Activated CD4-positive, alpha-beta T cell treated with anti-CD3 and anti-CD28 coated beads, Interleukin-2, amount 50 U/mL, for 24 hours (primary cell): ENCODE results near the gene SAMSN1.

Experiments
- DNase-seq, 2 donors: peaks; one replicate each; pipeline ENCODE4 v3.0.0-alpha.2; 2020; ENCODE audit warnings: low read depth in 1 of 2, low spot score in 1 of 2

The SAMSN1 gene

DNA sequence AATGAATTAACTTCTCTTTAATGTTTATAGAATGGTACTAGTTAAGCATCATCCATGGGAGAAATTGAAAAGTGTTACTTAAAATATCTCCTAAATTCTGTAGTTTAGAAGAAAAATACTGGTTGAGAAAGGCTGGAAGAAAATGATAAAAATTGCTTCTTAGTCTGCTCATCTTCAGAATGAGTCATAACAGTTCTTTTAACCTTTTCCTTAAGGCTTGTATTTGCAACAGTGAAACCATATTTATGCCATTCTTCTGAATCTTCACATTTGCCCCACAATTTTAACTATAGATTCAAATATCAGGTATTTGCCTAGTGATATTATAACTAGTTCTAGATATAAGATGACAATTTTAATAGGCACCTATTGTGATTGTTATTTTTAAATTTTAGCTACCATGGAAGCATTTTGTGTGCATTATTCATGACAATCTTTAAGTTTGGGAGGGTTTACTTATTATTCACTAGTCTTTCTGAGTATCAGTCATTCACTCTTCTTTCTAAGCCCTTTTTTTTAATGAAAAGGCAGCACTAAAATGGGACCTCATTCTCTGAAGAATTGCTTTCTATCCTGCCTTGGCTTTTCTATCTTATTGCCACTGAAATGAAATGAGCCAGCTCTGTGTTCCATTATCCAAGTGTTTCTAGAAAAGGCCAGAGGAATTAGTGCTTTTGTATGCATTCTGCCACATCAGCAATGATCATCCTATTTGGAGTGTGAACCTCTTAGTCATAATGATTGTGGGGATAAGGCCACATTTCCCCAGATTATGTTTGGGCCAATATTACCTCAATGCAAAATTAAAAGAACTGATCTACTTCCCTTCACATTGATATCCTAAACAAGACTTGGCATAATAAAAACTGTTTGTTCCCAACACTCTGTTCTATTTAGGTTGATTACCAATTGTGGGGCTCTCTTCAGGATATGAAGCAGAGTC lies 58.4 kb downstream of the SAMSN1 start:
- DNase-seq: no peak

DNA sequence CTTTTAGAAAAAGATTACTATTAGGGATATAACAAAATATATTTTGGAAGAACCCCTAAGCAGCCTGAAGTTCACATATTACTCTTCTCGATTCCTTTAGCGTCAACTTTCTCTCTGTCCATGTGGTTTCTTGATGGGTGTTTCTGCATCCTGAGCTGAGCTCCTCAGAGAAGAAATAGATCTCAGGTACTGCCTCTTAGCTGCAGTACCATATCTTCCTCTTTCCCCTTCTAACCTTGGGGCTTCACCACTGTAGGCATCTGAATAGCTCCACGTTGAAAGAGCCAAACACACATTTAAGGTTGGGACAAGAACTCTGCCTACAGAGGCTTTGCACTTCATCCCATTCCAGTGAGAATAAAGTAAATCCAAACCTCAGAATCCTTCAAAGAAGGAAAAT lies 59.2 kb downstream of the SAMSN1 start:
- no peak for DNase-seq

DNA sequence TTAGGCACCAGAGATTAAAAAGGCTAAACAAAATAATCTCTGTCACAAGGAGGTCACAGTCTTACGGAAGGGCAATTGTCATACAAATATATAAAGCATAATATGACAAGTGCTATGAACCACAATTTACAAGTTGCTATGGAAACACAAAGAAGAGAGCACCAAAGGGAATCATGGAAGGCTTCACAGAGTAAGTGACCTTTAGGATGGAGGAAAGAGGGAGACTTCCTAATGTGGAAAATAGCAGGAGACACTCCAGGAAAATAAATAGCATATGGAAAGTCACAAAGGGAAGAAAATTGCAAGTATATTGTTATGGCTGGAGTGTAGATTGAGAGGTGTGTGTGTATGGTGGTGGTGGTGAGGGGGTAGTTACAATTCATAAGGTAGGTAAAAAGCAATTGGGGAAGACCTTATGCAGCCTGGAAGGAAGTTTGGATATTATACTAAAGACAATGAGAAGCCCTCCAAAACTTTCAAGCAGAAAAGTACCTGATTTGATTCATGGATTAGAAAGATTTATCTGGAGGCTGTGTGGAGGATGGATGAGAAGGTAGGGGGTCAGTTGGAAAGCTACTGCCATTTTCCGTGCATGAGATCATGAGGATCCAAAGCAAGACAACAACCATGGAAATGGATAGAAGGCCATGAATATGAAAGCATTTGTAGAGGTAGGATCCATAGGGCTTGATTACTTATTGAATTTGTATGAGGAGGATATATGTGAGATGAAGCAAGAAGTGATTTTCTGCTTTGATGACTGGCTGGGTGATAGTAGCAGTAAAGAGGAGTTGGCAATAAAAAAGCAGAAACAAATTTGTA lies 61.7 kb downstream of the SAMSN1 start:
- no peak for DNase-seq

DNA sequence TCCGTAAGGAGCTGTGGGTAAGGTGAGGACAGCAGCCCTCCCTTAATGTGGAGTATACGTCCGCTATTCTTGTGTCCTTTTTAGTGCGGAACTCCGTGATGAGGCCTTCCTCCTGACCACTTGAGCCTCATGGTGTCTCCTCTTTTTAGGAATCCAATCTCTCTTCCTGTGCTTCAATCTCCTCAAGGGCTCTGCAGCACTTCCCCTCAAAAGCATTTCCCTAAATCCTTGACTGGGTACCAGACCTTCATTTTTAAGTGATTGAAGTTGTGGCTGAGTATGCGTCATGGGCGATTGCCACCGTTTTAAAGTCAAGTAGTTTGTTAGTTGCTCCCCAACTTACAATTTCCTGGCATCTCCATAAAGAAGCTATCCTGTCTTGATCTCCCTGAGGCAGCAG lies 62.8 kb downstream of the SAMSN1 start:
- no peak for DNase-seq

DNA sequence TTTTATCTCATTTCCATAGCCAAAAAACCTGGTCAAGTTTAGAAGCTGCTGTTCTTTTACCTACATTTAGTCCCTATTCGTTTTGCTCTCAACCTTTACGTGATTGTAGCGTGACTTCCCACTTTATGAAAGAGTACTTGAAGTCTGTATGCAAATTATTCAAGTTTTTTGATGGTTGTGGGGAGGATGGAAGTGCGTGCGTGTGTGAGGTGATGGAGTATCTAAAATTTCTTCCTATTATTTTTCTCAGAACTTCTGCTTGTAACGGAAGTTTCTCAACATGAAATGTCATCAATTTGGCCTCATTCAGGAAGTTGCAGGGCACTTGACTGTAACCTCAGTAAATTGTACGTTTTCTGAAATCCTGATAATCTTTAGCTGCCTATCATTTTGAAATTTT lies 64.0 kb downstream of the SAMSN1 start:
- DNase-seq: peak in 1 of 2 donors; percentile 33

DNA sequence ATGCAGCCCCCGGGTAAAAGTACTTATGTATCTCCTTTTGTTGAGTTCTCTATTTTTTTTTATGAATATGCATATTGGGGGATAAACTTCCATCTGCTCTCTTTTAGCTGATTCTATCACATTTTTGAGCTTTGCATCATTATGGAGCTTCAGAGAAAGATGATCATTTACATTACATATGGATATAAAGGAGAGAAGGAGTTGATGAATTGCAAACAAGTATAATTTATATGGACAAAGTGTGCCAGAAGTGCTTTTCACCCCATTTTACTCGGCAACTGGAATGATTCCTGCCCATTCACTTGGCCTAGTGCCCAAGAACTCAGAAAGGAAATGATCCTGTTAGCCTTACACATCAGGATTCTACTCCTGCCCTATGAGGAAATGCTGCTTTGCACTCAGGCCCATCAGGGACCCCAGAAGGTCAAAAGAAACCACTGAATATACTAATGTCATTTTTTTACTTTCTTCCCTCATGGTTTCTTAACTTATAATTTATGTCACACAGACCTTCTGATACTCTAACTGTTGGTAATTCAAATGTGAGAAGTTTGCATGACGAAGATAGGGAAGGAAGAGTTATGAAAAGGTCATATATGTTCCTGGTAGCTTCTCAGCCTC lies 65.6 kb downstream of the SAMSN1 start:
- DNase-seq: no peak

DNA sequence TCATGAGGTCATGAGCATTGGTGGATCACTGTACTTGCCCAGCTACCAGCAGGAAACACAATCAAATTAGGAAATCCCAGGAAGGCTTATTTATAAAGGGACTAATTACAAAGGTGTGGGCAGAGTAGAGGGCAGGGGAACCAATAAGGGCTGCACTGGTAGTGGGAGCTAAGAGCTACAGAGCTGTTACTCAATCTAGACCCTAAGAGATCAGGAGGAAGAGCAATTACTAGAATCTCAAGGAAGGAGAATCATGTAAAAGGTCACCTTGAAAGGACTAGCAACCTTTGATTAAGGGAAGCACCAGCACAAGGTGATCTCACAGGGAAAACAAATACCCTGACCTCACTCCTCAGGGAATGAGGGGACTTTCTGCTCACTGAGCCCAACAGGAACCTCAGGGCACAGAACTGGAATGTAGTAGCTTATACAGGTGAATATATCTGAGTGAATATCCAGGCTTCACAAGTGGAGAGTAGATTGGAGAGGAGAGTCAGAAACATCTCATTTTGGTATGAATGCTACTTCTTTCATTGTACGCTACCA lies 66.8 kb downstream of the SAMSN1 start:
- no peak for DNase-seq

DNA sequence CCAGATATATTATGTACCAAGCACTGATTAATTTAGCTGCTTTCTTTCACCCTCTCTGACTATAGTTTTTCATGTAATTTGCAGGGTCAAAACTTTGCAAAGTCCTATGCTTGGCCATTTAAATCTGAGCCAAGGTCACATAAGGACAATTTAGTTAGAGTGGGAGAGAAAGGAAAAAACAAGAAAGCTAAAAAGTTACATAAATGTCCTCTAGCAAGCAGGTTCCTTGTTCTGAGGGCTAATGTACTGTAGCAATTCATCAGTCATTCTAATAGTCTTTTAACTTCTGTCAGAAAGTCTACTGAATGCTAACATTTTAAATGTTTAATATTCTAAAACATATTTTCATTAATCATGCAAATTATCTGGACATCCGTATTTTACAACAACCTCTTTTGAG lies 68.3 kb downstream of the SAMSN1 start:
- DNase-seq: no peak

DNA sequence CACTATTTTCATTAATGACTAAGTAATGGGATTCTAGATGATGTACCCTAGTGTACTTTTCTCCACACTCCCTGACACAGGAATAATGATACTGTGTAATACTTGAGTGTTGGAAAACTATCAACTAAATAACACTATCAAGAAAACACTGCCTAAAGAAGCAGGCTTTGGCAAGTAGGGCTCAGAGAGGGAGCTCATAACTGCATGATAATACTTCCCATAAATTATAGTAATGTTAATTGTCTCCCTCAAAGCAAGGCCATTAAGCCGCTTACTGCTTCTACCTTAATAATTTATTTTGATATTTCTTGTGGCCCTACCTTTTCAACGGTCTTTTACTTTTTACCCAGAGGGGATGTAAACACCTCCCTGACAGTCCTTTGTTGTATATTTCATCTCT lies 69.0 kb downstream of the SAMSN1 start:
- DNase-seq: no peak

DNA sequence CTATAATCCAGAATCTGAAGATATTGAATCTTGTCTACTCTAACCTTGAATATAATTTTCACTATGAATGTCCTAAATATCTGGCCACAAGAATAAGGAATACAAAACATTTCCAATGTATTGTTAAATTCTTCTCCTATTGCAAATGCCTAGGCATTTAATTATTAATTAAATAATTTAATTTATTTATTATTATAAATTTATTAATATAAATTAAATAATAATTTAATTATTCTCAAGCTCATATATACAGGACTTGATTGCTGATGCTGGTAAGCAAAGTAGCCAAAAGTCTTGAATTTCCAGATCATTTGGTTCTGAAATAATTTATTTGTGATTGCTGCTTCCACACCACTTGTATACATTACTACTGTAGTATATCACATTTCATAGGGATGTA lies 71.1 kb downstream of the SAMSN1 start:
- DNase-seq: no peak

DNA sequence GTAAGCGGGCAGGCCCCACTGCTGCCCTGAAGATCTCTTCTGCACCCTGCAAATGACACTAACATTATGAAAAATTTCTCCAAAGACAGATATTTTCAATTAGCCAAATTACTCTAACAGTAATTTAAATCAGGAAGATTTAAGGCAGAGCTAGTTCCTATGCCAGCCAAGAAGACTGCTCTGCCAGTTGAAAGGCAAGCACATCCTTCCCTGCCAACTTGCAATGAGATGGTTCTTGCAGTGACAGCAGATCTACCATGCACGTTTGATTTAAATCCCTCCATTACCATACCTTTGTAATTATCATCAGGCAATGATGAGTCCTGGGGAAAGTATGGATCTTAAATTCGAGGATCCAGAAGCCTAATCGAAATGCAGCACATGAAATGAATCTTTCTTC lies 76.5 kb downstream of the SAMSN1 start:
- no peak for DNase-seq

DNA sequence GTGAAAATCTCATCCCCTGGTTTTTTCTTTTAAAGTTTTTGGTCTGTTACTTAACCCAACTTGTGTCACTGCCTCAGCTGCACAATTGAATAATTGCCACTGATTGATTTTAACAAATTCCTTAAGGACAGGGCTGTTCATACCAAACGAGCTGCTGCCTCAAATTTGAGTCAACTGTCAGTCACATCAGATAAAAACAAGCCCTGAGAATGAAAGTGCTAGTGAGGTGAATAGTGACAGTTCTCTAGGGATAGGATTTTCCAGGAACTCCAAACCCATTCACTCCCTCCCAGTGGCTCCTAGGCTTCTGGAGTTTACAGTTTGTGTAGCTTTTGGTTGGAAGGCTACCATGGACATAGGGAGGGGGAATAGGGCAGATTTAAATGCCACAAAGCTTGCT lies 79.4 kb downstream of the SAMSN1 start:
- DNase-seq: no peak

DNA sequence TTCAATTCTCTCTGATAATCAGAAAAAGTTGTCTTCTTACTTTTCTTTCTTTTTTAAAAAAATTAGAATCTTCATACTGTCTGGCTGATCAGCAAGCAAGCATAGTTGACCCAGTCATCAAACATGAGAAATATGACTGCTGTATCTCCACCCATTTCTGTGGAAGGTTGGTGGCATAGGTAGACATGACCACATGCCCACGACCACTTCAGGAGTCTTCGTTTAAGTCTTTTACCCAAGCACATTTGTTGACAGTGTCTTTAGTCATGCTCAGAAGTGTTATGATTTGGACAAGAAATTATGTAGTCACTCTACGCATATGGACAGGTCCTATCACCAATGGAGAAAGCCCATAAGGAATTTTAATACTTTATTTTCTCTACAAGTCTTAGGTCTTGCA lies 88.4 kb downstream of the SAMSN1 start:
- DNase-seq: no peak

DNA sequence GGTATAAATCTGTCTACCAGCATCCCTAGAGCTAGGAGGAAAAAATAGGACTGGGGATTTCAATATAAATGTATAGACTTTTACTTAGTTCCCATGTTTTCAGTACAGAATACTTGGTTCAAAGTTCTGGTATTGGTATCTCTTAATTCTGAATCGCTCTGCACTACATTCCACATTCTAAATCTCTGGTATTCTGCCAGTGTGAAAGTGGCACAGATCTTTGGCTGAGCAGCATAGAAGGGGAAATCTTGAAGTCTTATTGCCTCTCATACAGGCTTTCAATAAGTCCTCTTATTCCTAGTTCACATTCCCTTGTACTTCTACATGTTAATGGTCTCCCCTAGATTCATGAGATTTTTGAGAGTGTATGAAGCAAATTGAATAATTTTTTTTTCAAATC lies 89.2 kb downstream of the SAMSN1 start:
- DNase-seq: no peak

DNA sequence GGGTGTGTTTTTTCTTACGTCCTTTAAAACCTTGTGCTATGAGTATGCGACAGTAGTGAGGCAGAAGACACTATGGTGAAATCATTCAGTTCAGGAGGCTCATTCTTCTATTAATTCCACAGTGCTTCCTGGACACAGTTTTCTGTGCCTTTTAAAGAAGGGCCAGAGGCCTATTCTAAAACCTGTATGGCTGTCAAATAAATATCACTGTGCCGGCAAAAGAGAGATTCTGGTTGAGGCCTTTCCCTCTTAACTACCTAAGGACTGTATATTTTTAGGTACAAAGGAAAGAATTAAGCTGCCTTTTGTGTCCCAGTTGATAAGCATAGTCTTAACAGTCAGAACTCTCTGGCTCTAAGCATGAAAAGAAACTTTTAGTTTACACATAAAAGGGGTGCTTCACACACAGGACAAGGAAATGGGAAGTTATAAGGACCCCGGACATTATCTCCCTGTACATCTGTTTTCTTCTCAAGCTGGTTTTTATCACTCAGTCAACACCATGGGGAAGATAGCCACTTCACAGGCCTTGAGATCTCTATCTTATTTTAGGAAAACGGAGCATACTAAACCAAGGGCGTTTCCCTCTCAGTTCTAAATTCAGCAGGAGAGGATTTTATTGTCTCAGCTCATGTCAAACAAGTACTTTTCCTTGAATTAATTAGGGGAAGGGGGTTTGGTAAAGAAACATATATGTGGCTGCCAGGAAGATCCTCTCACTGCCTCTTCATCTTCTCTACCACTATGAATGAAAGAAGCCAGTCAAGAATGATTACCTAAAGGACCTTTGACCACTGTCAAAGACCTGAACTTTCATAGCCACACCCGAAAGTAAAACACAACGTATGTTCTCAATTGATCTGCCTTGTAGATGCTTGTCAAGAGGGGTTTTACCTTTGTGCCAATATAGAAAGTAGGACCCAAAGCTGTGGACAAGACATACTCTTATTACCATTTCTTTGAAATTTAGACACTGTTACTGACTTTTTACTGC lies 91.8 kb downstream of the SAMSN1 start:
- no peak for DNase-seq

DNA sequence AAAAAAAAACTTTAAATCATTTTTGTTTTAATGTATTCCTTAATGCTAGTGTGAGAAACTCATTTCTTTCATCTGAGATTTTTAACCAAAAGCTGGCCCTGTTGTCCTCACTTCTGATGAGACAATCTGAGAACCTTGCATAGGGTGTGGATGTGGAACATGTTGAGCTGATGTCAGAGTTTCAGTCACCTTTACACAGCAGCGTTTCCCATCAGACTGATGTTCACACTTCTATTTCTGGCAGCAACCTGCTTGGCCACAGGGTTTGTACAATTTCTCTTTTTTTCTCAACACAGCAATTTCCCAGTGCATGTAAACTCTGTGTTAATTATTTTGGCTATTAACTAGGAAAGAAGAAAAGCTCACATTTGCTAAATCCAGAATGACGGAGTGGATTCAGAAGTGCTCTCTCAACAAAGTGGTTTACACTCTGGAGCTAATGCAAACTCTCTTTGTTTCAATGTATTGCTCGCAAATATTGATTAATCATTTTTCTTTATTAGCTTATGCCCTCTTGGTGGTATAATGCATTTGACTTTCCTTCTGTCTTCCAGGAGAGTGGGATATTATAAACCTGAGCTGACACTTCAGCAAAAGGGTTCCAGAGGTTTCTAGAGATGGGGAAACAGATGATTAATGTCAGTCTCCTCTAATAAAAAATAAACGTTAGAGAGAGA lies 92.6 kb downstream of the SAMSN1 start:
- peak in 1 of 2 donors; percentile 15 for DNase-seq

DNA sequence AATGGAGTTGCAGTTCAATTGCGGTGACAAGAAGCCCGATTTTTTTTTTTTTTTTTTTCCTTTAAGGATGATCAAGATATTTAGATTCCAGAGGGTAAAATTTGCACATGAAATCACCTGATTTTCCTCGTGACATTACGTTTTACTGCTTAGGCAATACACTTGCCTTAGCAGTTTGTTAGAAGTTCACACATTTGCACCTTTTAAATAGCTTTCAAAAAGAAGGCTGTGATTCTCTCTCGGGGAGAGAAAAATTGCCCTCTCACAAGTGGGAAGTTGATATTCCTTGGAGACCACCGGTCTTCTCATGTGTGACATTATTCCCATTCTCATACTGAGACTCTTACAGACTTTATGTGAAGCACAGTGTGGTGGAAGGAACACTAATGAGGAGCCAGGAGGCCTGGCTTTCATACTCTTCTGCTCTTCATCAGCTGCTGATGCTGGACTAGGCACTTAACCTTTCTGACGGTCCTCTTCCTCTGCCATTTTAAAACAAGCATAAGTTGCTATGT lies 93.3 kb downstream of the SAMSN1 start:
- DNase-seq: no peak

DNA sequence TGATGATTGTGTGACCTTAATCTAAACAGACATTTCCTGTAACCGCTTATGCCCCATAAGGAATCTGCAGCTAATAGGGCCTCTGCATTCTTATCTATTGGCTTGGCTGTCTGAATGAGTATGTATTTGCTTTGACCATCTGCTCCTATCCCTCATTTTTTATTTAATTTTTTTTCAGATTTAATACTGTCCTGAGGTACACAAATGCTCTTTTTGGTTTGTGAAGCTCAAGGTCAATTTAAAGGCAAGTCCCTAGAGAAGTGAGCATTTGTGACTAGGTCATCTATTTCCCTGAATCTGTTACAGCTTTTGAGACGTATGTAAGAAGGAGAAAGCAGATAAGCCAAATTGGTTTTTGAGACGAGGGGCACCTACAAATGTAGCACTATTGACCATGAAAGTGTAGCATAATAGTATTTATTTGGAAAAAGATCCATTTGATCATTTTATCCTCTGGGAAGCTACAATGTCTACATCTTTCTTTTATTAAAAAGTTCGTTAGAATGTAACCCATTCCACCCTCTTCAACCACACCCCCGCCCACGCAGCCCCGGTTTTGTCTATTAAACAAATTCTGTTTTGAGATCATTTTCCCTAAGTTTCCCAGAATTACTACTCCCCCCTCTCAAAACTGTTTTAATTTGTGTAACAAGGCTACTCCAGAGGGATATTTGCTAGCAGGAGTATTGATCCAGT lies 93.9 kb downstream of the SAMSN1 start:
- no peak for DNase-seq

DNA sequence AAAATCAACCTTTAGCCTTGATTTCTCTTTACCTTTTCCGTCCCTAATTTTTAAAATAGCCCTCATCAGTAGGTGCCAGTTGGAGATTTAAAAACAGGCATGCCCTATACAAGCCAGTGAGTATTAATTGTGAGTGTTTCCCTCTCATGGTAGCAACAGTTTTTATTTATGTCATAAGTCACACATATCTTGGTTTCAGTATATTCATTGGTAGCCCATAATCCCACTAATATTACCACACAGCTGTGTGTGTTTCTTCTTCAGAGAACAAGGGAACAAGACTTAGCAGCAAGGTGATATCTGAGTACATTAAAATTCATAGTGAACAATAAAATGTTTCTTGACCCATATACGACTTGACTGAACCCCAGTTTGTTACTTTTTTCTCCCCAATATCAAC lies 94.6 kb downstream of the SAMSN1 start:
- DNase-seq: no peak
